HG03565 (cell line): ENCODE measurements around the gene PTPRU.

Experiments used
- ATAC-seq: cut with Tn5 transposase; IDR thresholded peaks from one replicate; pipeline ENCODE4 v1.9.1; 2021; ENCODE audit warnings: mild to moderate bottlenecking, moderate library complexity; ENCODE audit not compliant: unreplicated experiment

Gene PTPRU

DNA sequence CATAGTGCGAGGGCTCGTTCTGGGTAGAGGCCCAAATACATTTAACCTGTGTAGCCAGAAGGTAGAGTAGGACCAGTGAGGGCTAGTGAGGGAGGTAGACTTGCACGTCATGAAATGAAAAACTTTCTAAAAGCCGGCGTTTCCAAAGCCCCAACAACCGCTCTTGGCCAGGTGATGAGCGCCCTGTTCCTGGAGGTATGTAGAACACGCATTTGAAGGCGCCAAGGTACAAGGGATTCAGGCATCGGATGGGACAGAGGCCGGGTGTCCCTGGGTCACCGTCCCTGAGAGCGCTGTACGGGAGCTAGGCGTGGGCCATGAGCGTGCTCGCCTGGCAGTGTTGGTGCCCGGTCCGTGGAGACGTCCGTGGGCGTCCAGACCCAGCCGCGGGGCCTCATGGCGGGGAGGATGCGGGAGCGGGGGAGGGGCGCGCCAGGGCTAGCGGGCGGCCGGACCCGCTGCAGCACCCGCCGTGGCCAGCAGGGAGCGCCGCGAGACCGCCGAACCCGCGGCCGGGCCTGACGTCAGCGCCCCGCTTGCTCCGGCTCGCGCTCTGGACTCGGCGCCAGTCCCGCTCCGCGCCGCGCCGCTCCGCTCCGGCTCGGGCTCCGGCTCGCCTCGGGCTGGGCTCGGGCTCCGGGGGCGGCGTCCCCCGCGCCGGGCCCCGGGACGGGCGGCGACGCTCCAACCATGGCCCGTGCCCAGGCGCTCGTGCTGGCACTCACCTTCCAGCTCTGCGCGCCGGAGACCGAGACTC is at the start of gene PTPRU:
PTPRU (plus strand) TSS at position 568 of the 757 bp plus-strand sequence; CDS start at position 691, 123 bp downstream.
- no peak for ATAC-seq

DNA sequence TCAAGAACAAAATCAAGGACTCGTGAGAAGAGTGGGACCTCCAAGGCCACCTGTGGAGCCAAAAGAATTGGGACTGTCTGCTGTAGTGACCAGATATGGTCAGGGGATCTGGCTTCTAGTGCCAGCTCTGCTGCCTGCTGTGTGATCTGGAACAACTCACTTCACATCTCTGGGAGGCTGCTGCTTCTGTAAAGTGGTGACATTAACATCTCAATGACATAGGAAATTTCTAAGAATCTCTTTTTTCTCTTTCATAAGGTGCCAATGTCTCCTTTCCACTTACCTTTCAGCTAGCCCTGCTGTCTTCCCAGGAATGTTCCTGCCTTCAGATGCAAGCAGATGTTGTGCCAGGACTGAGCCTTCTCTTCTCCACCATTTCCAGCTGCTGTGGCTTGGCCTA is 49.6 kb upstream of the PTPRU start:
- no peak for ATAC-seq

GRCh38 chr1:29190718-29191117 is 45.6 kb upstream of the PTPRU start:
- ATAC-seq: no peak

GRCh38 chr1:29193879-29194455 is 42.4 kb upstream of the PTPRU start:
- ATAC-seq: no peak

DNA sequence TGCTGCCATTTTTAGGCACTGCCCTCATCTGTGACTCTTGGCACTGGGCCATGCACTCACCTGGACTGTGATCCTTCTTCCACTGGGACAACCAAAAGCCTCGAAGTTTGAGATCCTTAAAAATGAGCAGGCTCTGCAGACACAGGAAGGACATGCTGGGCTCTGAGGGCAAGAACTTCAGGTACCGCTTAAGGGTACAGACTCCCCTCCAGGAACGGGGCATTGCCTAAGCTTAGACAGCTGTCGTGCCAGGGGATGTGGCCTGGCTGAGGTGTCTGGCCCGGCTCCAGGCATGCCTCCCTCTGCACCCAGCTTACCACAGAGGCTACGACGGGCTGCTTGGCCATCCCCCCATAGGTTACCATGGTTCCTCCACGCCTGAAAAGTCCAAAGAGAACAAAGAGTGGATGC is 40.4 kb upstream of the PTPRU start:
- no peak for ATAC-seq

- ATAC-seq: no peak
These were observed 39.3 kb upstream of the PTPRU start for GRCh38 chr1:29196863-29197589.

DNA sequence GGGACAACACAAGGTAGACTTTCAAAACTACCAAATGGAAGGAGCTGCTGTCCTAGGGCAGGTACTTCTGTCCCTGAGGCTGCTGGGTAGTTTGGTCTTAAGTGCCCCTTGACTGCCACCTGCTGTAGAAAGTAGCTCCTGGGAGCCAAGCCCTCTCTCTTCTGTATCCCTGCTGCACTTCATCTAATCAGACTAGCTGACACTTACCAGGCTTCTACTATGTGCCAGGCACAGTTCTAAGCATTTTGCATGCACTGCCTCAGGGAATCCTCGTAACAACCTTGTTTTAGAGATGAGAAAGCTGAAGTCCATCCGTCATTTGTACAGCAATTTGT is 38.8 kb upstream of the PTPRU start:
- no peak for ATAC-seq

DNA sequence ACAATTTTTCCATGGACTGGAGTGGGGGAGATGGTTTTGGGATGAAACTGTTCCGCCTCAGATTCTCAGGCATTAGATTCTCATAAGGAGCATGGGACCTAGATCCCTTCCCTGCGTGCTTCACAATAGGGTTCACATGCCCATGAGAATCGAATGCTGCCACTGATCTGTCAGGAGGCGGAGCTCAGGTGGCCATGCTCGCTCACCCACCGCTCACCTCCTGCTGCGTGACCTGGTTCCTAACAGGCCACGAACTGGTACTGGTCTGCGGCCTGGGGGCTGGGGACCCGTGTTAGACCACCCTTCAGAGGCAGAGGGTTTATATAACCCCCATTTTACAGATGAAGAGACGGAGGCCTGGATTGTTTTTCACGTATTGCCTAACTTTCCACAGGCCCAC is 38.3 kb upstream of the PTPRU start:
- no peak for ATAC-seq

DNA sequence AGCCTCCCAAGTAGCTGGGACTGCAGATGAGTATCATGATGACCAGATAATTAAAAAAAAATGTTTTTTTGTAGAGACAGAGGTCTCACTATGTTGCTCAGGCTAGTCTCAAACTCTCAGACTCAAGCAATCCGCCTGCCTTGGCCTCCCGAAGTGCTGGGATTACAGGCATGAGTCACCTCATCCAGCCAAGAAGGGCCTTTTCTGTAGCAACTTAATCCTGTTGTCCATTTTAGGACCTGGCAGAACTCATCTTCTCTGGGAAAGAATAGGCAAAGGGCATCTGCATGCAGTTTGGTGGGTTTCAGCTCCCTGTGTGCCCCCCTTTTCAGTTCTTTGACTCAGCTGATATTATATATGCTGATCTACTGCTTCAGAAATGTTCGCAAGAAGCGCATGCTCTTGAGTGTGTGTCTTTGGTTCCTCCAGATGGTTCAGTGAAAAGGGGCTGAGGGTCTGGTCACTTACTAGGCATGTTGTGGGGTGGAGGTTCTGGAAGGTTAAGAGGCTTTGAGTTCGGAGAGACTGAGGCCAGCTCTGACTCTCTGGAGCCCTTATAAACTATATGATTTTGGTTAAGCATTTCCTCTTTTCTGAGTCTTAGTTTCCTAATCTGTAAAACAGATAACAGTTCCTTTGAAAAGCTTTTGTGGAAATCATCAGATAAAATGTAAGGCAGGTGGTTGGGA is 35.3 kb upstream of the PTPRU start:
- ATAC-seq: no peak

- ATAC-seq: no peak
These were observed 34.7 kb upstream of the PTPRU start for GRCh38 chr1:29201595-29202051.

- no peak for ATAC-seq
These were observed 34.3 kb upstream of the PTPRU start for GRCh38 chr1:29202053-29202452.

GRCh38 chr1:29202584-29203340 is 33.6 kb upstream of the PTPRU start:
- ATAC-seq: peak; percentile 51

GRCh38 chr1:29208442-29208841 is 27.9 kb upstream of the PTPRU start:
- ATAC-seq: no peak

DNA sequence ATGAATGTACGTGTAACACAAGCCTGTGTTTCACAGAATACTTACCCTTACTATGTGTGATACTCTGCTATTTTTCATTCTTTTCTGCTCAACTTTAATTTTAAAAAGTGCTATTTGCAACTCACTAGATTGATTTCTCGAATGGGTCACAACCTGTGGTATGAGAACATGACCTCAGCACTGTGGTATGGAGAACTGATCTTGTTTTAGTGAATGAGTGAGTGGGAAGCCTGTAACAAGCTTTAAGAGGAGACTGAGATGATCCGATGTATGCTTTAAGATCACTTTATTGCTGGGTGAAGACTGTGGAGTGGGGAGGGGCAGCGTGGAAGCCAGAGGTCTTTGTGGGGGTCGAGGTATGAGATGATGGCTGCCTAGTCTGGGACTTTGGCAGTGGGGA is 27.1 kb upstream of the PTPRU start:
- ATAC-seq: no peak

GRCh38 chr1:29210278-29211085 is 25.8 kb upstream of the PTPRU start:
- ATAC-seq: no peak

DNA sequence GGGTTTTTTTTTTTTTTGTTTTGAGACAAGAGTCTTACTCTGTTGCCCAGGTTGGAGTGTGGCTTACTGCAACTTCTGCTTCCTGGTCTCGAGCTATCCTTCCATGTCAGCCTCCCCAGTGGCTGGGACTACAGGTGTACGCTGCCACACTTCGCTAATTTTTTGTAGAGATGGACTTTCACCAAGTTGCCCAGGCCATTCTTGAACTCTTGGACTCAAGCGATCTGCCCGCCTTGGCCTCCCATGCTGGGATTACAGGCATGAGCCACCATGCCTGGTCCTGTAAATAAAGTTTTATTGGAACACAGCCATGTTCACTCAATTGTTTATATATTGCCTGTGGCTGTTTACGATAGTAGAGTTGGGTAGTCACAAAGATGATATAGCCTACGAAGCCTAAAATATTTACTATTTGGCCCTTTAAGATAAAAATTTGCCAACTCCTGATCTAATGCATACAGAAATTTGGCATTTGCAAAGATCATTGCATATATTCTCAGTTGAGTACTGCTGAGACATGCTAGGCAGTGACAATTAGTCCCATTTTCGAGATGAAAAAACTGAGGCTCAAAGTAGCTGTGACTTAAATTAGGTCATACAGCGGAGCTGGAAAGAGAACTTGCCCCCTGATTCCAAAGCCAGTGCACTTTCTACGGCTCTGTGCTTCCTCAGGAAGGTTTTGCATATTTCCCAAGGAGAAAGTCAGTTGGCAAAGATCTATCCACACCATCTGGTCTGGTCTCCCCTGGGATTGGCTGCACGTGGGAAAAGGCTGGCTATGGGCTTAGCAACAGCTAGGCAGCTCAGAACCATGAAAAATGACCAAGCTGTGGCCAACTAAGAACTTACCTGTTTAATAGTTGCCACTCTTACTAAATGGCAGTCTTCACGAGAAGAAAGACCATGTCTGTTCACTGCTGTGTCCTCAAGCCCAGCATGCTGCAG is 25.0 kb upstream of the PTPRU start:
- ATAC-seq: no peak

- ATAC-seq: no peak
These were observed 23.3 kb upstream of the PTPRU start for GRCh38 chr1:29213055-29213454.

DNA sequence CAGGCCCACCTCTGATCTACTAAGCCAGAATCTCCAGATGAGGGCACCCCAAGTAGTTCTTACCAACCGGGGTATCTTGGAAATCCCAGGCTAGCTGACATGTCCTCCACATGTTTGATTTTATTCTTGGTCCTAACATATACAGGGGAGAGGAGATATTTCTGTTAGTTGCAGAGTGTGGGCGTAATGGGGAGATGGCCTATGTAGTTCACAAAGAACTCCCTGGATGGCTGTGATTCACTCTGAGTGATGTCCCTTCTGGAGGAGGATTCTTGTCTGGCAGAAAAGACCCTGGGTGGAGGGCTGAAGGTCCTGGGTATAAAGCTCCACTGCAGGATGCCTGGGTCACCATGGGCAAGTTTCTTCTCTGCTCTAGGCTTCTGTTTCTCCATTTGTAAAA is 18.7 kb upstream of the PTPRU start:
- ATAC-seq: no peak

- no peak for ATAC-seq
These were observed 18.1 kb upstream of the PTPRU start for GRCh38 chr1:29218223-29218622.
